Activated CD4-positive, alpha-beta T cell treated with anti-CD3 and anti-CD28 coated beads for 48 hours (primary cell): Measurements from ENCODE around the gene ROBO3.

Experiments
- DNase-seq: peaks from one replicate; pipeline ENCODE4 v3.0.0-alpha.2; 2020

Gene ROBO3

DNA sequence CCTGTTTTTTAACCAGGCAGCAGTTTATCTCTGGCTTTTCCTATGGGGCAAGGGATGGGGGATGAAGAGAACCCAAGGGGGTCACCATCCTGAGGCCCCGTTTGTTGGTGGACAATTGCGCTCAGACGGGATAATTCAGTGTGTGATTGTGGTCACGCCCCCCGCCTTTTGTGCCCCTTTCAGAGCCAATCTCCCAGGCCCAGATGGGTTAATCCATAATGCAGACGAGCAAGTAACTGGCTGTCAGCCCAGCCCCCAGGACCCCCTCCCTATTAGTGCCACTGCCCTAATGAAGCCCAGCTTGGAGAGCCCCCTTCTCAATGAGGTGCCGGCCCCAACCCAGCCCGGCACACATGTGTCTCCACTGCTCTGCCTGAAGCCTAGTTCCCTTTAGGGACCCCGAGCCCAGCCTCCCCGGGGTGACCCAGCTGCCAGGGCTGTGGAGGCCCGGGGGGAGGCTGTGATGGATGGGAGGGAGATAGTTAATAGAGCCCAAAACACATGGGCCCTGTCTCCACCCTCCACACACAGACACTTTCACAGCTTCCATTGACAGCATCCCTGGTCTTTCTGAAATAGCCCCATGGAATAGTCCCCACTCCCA is 19.1 kb upstream of the ROBO3 start:
- no peak for DNase-seq

DNA sequence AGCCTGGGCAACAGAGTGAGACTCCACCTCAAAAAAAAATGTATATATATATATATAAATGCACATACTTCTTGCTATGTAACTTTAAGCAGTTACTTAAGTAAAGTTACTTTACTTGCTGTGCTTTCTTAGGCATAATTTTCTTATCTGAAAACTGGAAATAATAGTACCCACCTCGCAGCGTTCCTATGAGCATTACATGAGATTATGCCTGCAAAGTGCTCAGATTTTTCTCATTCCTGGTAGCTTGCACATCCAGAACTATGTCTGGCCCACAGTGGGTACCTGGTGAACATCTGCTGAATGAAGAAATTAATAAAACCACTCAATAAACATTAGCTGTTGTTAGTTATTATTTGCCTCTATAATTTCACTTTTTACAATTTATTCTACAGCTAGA is 6.1 kb upstream of the ROBO3 start:
- DNase-seq = no peak

GRCh38 chr11:124861670-124862069 is 3.6 kb upstream of the ROBO3 start:
- no peak for DNase-seq

DNA sequence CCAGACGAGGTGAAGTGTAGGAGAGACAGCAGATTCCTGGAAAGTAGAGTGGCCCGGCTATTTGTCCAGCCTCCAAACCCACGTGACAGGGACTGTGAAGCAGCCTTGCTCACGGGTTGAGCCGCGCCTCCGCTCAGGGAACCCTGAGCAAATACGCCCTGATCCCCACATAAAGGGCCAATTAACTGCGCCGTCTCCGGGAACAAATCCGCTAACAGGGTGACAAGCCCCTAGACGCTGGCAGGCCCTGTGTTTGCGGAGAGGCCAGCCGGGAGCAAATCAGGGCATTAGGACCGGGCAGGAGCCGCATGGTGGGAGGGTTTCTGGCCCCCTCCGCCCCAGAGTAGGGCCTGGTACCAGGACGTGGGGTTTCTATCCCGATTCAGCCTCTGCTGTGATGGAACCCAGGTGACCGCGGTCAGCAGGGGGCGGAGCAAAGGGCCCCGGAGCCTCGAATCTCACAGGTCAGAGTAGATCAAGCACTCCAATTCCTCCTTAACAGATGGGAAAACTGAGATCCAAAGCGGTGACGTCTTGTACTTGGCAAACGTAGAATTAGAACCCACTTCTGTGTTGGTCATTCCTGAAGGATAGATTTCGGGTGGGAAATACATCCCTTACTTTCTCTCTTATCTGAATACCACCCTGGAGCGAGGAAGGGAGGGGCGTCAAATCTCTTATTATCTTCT is 2.0 kb upstream of the ROBO3 start:
- DNase-seq = no peak

DNA sequence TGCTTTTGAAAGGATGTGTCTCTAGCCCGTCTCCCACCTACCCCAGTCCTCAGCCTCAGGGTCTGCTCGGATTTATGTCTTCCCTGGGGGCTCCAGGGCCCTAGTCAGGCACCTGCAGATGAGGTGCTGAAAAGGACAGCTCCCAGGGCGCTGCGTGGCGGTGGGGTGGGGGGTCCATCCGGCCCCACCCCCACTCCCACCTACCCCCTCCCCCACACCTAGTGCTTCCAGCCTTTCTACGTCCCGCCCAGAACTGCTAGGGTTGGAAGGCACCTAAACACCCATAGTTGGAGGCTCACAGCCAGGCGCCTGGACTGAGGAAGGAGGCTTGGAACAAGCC is 1.4 kb upstream of the ROBO3 start:
- DNase-seq = no peak

DNA sequence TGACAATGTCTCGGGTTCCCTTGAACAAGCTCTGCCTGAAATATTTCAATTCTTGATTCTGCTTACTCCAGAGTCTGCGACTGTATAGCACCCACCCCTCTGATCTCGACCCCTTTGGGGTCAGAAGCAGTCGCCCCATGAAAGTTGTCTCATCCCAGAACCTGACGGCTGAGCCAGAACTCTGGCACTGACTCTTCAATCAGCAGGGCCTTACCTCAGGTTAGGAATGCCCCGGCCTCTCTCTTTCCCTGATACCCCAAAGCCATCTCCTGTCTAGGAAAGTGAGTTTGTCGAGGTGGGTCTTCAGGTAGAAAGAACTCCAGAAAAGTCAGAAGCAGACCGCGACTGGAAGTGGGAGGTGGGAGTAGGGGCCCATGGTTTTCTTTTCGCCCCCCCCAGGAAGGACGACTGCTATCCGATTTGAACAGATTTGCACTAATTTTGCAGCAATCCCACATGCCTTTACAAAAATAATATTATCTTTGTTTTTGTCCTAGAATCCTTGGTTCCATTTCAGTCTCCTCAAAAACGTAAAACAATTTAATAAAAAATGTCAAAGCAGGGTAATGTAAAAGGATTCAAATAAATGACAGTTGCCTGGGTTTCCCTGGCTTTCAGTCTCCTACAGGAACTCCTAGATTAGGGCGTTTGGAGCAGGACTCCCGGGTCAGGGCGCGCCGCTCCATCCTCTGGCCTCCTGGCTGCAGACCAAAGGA is 898 bp upstream of the ROBO3 start:
- no peak for DNase-seq

- no peak for DNase-seq
These were observed 396 bp upstream of the ROBO3 start for GRCh38 chr11:124864892-124865180.

DNA sequence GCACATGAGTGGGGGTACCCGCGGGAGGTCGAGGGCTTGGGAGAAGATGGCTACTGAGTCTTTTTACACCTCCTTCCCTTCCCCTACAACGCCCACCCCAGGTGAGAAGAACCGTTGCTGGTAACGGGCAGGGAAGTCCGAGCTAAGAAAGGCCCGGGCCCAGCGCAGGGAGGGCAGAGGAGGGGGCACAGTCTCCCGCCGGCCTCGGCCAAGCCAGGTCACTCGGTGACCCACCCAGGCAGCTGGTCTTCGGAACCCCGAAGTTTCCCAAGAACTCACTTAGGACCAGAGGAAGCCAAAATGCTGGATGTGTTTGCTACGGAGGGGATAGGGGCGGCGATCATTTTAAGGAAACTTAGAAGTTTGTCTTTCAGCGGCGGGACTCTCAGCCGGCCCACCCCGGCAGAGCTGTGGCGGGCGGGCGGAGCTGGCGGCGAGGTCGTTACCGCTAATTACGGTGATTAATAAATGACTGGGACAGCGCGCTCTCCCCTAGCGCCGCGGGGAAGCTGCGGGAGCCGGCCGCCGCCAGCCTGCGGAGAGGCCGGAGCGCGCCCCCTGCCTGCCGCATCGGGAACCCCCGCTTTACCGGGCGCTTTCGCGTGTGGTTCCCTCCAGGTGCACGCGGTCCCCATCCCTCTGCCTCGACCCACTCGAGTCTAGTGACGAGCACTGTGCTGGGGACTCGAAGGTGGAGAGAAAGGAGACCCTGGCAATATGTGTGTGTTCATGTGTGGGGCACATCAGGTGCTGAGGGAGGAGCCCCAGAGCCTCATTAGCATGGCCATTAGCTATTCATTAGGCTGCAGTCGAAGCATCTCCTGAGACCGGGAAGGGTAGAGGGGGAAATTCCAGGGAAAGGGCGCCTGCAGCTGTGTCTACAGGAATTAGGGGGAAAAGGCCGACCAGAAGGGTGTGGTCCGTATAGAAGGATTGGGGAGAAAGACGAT is 945 bp downstream of the ROBO3 start:
- DNase-seq = peak; percentile 75

GRCh38 chr11:124867700-124868099 is 2.5 kb downstream of the ROBO3 start:
- DNase-seq = peak; percentile 53

GRCh38 chr11:124868331-124869274 is 3.4 kb downstream of the ROBO3 start:
- DNase-seq = no peak

GRCh38 chr11:124869331-124869730 is 4.1 kb downstream of the ROBO3 start:
- DNase-seq = no peak

- DNase-seq = no peak
These were observed 4.7 kb downstream of the ROBO3 start for GRCh38 chr11:124869856-124870387.

- no peak for DNase-seq
These were observed 5.2 kb downstream of the ROBO3 start for GRCh38 chr11:124870430-124870829.

- no peak for DNase-seq
These were observed 7.0 kb downstream of the ROBO3 start for GRCh38 chr11:124872280-124872679.

DNA sequence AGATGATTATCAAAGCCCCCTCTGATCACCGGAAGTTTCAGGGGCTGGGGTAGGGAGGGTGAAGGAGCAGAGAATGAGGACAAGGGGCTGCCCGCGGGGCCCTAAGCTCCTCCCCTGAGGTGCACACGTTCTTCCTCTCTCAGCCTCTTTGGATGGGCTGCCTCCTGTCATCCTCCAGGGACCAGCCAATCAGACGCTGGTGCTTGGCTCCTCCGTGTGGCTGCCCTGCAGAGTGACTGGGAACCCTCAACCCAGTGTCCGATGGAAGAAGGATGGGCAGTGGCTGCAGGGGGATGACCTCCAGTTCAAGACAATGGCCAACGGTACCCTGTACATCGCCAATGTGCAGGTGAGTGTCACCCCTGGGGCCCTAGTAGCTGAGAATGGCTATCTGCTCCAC is 7.5 kb downstream of the ROBO3 start:
- DNase-seq = no peak

DNA sequence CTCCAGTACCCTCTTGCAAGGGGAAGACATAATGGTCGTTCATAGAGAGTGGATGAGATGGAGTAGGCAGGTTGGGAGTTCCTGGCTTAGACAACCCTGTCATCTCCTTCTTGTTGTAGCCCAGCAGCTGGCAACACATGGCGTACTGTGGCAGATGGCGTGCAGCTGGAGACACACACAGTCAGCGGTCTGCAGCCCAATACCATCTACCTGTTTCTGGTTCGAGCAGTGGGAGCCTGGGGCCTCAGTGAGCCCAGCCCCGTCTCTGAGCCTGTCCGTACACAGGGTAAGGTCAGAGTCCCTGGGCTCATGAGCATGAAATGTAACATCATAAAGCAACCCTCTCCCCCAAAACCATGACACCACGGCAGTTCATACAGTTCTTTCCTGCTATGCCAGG is 8.7 kb downstream of the ROBO3 start:
- no peak for DNase-seq

- DNase-seq = no peak
These were observed 9.5 kb downstream of the ROBO3 start for GRCh38 chr11:124874571-124875255.

DNA sequence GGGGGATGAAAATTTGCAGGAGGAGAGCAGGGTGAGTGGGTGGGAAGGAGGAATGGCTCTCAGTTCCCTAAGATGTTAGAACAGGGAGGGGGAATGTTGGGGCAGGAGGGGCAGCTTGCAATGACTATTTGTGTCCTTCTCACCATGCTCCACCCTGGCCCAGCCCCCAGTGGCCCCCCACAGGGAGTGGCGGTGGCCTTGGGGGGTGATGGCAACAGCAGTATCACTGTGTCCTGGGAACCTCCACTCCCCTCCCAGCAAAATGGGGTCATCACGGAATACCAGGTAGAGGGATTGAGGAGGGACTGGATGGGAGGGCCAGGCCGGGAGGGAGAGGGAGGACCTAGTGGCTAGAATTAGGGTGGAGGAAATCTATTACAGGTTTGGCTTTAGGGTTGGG is 10.2 kb downstream of the ROBO3 start:
- no peak for DNase-seq

DNA sequence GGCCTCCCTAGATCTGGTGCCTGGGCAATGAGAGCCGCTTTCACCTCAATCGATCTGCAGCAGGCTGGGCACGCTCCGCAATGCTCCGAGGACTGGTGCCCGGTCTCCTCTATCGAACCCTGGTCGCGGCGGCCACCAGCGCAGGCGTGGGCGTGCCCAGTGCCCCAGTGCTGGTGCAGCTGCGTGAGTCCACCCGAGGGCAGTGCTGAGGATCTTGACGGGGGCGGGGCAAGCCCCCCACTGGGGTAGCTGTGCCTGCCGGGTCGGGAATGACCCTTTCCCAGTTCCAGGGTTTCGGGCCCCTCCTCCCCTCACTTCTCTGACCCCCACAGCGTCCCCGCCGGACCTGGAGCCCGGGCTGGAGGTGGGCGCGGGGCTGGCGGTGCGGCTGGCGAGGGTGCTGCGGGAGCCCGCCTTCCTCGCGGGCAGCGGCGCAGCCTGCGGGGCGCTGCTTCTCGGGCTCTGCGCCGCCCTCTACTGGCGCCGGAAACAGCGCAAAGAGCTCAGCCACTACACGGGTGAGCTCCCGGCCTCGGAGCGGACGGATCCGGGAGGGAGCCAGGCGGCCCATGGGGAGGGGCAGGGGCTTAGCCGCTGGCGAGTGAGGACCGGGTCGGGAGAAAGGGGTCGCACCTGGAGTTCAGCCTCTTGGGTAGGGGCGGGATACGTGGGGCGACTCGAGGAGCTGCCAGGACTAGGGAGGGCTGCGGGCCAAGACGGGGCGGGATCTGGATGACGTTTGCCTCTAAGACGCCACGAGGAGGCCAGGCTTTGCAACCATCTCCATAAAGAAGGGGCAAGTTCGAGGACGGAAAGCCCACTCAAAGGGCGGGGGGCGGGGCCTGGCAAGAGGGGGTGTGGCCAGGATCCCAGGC is 10.9 kb downstream of the ROBO3 start:
- DNase-seq = peak; percentile 84
